ENCODE measurements around the gene PIEZO1. TPM values are rescaled to one million over a fixed set of nuclear protein-coding genes. Genes with fewer than 3 reads are reported as not detected.

The PIEZO1 gene
- total and polyA plus RNA-seq, 2 donors (not counting 3 experiments of a cell fraction or from before 2014, with no cell fraction given), result 298 to 322 TPM

GRCh38 chr16:88759245-88759975 lies 25.6 kb downstream of the PIEZO1 start:
- dilution Hi-C loops (cut with MboI; ENCODE audit: extremely low pct_ligation_motif_present, low sequenced_read_pairs), result no loop called here
- Histone ChIP-seq H3K9ac (replicated peaks; ENCODE audit: extremely low read depth, insufficient read depth, low read length) (no peak overlapping the region), H3K79me2 (ENCODE audit: control insufficient read depth, insufficient read depth, low read length) (peaks cover 92% of the 10 kb centered on the region), H3K36me3 (ENCODE audit: control insufficient read depth in 2 of 2, extremely low read depth in 1 of 2, insufficient read depth in 2 of 2, low read length in 2 of 2) (peaks cover 0 to 12% of the 10 kb centered on the region in 2 experiments), H3K9me3 (replicated peaks; ENCODE audit: control insufficient read depth, insufficient read depth, low read length) (no peaks in the 10 kb centered on the region), H3K27me3 (ENCODE audit: control insufficient read depth in 2 of 2, insufficient read depth in 2 of 2, low read length in 2 of 2) (no peaks in the 10 kb centered on the region), H3K27ac (ENCODE audit: insufficient read depth, low read depth, low read length) (no peak overlapping the region), H3K9me1 (replicated peaks; ENCODE audit: control insufficient read depth, extremely low read depth, insufficient read depth, low read length) (no peaks in the 10 kb centered on the region), H3K4me1 (ENCODE audit: control insufficient read depth, extremely low read depth, insufficient read depth, low read length) (peaks cover 9% of the 10 kb centered on the region), H3K4me3 (replicated peaks in 1 of 3; ENCODE audit: insufficient read depth in 1 of 3, low read depth in 1 of 3, low read length in 3 of 3) (no peak overlapping the region), H4K20me1 (replicated peaks; ENCODE audit: control insufficient read depth, extremely low read depth, insufficient read depth, low read length) (no peaks in the 10 kb centered on the region), H3K4me2 (ENCODE audit: insufficient read depth, low read length) (no peak overlapping the region), H2AFZ (ENCODE audit: low read depth, low read length) (no peak overlapping the region)
- peak; percentile 26 for DNase-seq (ENCODE audit: low read depth, low spot score)
- TF ChIP-seq MAX (IDR thresholded peaks at IDR 0.05; ENCODE audit: insufficient read depth, insufficient read length) (no peak), POLR2AphosphoS5 (IDR thresholded peaks at IDR 0.05; ENCODE audit: insufficient read depth, low read depth, low read length) (no peak), GATA2 (IDR thresholded peaks at IDR 0.05; ENCODE audit: insufficient read depth, insufficient read length, low read depth, low read length) (no peak), JUN (IDR thresholded peaks at IDR 0.05; ENCODE audit: borderline replicate concordance, insufficient read depth, insufficient read length, low read depth) (no peak), EZH2 (IDR thresholded peaks at IDR 0.05; ENCODE audit: borderline replicate concordance, low read depth, low read length, severe bottlenecking) (no peak), FOS (IDR thresholded peaks at IDR 0.05; ENCODE audit: borderline replicate concordance, insufficient read depth, low read length) (no peak), CTCF (IDR thresholded peaks at IDR 0.05; ENCODE audit: extremely low read depth in 1 of 2, insufficient read depth in 1 of 2, low read depth in 1 of 2, low read length in 2 of 2) (no peak), POLR2A (IDR thresholded peaks at IDR 0.05; ENCODE audit: low read depth, low read length) (no peak), MYC (IDR thresholded peaks at IDR 0.05; ENCODE audit: low read depth, low read length) (no peak)
- ChIA-PET CTCF (interaction anchor here (0.8 to 3.6 kb wide), 5 partner anchors 16 to 52 kb away, joined by 3 to 15 read pairs (median 4); partner anchors contain the start of genes APRT and PIEZO1), POLR2A (no interaction called here)
- peak; percentile 60 for FAIRE-seq
- no TSS peak for BruUV-seq (replicated peaks)
- intact Hi-C loops (cut with micrococcal nuclease), result no loop called here
